Body of pancreas (tissue), 4 donors: ENCODE data around the gene MBIP.

Experiments used
- CTCF ChIP-seq, 7 experiments: fragments of 450-650 bp in 4 of 7; fragments of 200-600 bp in 3 of 7; sonication (generic) in 3 of 7; IDR thresholded peaks; one replicate each; pipeline ENCODE4 v1.5.1; 2016 to 2019; ENCODE audit warnings: antibody characterized with exemption in 7 of 7
- POLR2A ChIP-seq, 3 donors: fragments of 450-650 bp; IDR thresholded peaks; one replicate each; pipeline ENCODE4 v1.6.1; 2016; ENCODE audit warnings: antibody characterized with exemption in 3 of 3, mild to moderate bottlenecking in 2 of 3

- TF ChIP-seq CTCF (IDR thresholded peaks at IDR 0.05) (no peak), POLR2A (IDR thresholded peaks at IDR 0.05) (no peak)
Measured at GRCh38 chr14:36271222-36271621, 49.2 kb downstream of the MBIP start.
